ENCODE data around the gene UBE2E2.

DNA sequence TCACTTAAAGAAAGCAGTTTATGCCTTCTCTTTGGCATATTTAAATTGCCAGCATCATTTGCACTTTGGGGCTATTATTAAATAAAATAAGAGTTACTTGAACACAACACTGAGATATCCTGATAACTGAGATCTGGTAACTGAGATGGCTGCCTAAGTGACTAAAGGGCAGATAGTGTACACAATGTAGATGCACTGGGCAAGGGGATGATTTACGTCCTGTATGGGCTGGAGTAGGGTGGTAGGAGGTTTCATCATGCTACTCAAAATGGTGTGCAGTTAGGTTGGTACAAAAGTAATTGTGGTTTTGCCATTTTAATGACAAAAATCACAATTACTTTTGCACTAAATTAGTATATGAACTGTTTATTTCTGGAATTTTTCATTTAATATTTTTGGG lies 196.1 kb downstream of the UBE2E2 start:
- no peak for TF ChIP-seq ZNF260 (CRISPR knock-in tag; IDR thresholded peaks at IDR 0.05; ENCODE audit: borderline replicate concordance, low read depth)
- TF ChIP-seq ZSCAN29 (CRISPR knock-in tag; conservative IDR thresholded peaks at IDR 0.05), result no peak
- TF ChIP-seq, protein P1, sequence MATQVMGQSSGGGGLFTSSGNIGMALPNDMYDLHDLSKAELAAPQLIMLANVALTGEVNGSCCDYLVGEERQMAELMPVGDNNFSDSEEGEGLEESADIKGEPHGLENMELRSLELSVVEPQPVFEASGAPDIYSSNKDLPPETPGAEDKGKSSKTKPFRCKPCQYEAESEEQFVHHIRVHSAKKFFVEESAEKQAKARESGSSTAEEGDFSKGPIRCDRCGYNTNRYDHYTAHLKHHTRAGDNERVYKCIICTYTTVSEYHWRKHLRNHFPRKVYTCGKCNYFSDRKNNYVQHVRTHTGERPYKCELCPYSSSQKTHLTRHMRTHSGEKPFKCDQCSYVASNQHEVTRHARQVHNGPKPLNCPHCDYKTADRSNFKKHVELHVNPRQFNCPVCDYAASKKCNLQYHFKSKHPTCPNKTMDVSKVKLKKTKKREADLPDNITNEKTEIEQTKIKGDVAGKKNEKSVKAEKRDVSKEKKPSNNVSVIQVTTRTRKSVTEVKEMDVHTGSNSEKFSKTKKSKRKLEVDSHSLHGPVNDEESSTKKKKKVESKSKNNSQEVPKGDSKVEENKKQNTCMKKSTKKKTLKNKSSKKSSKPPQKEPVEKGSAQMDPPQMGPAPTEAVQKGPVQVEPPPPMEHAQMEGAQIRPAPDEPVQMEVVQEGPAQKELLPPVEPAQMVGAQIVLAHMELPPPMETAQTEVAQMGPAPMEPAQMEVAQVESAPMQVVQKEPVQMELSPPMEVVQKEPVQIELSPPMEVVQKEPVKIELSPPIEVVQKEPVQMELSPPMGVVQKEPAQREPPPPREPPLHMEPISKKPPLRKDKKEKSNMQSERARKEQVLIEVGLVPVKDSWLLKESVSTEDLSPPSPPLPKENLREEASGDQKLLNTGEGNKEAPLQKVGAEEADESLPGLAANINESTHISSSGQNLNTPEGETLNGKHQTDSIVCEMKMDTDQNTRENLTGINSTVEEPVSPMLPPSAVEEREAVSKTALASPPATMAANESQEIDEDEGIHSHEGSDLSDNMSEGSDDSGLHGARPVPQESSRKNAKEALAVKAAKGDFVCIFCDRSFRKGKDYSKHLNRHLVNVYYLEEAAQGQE (IDR thresholded peaks at IDR 0.05; ENCODE audit: borderline replicate concordance in 1 of 2, low read depth in 1 of 2, low read length in 2 of 2), result no peak
- TF ChIP-seq ZNF777 (CRISPR knock-in tag; IDR thresholded peaks at IDR 0.05), result no peak
- TF ChIP-seq RFX5 (IDR thresholded peaks at IDR 0.05; ENCODE audit: low read depth, low read length), result no peak
- TF ChIP-seq, protein P2, sequence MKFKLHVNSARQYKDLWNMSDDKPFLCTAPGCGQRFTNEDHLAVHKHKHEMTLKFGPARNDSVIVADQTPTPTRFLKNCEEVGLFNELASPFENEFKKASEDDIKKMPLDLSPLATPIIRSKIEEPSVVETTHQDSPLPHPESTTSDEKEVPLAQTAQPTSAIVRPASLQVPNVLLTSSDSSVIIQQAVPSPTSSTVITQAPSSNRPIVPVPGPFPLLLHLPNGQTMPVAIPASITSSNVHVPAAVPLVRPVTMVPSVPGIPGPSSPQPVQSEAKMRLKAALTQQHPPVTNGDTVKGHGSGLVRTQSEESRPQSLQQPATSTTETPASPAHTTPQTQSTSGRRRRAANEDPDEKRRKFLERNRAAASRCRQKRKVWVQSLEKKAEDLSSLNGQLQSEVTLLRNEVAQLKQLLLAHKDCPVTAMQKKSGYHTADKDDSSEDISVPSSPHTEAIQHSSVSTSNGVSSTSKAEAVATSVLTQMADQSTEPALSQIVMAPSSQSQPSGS (CRISPR knock-in tag; IDR thresholded peaks at IDR 0.05), result no peak
- TF ChIP-seq ZNF549 (CRISPR knock-in tag; IDR thresholded peaks at IDR 0.05), result no peak

Data from HepG2 (cell line).